Measurements from ENCODE around the gene ZBTB43.
"Not testable (repeated sequence)": the region's sequence is repeated elsewhere in the genome, so short reads cannot be mapped to it uniquely, and the experiment has no call there.

The ZBTB43 gene

DNA sequence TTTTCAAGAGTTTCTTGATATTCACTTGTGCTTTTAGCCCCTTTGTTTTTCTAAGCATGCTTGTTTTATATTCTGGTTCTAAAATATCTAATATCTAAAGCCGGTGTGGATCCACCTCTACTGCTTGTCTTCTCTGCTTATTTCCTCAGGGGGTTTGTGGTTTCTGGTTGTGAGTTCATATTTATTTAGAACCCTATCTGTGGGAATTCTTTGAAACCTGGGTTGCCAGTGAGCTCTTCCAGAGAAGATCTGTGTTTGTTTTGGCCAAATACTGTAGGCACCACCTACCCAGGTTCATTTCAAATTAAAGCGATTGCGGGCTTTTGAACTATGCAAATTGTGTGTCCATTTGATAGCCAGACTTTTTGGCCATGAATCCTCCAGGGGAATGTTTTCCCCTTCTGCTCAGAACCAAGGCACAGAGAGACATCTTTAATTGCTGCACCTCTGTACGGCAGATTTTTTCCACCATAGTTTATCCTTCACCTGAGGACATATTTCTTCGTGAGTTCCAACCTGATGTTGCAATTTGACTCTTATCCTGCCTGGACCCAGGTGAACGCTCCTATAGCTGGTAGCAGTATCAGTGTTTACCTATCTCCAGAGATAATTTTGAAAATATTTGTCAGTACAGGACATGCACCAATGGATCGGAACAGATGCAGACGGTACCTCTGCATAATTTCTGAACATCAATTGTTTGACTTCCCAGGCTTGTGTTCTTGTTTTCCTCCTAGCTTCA is 2.4 kb upstream of the ZBTB43 start:
- H3K36me3 ChIP-seq (ENCODE audit: insufficient read depth, low read length), result no peaks in the 10 kb centered on the region
- no peaks in the 10 kb centered on the region for H3K9me3 ChIP-seq (ENCODE audit: control insufficient read depth, insufficient read depth, low read length)
- H3K4me1 ChIP-seq (ENCODE audit: insufficient read depth, low read length), result peaks cover 7% of the 10 kb centered on the region
- no peak overlapping the region for H3K9ac ChIP-seq (ENCODE audit: low read depth, low read length)

DNA sequence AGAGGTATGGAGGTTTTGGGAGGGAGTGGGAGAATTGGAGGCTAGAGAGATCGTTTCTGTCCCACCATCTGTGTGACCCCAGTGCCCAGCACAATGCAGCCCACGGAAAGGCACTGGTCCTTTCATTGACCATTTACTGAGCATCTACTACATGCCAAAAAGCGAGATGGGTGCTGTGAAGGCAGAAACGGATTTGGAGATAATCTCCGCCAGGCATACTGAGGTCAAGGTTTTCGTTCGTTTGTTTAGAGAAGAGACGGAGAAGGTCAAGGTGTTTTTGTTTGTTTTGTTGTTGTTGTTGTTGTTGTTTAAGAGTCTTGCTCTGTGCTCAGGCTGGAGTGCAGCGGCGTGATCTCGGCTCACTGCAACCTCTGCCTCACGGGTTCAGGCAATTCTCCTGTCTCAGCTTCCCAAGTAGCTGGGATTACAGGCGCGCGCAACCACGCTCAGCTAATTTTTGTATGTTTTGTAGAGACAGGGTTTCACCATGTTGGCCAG is 593 bp upstream of the ZBTB43 start:
- H3K9ac ChIP-seq (ENCODE audit: low read depth, low read length), result peak overlapping the region; percentile 83
- H3K4me1 ChIP-seq (ENCODE audit: insufficient read depth, low read length), result peaks cover 7% of the 10 kb centered on the region
- H3K9me3 ChIP-seq (ENCODE audit: control insufficient read depth, insufficient read depth, low read length), result no peaks in the 10 kb centered on the region
- H3K36me3 ChIP-seq (ENCODE audit: insufficient read depth, low read length), result no peaks in the 10 kb centered on the region

DNA sequence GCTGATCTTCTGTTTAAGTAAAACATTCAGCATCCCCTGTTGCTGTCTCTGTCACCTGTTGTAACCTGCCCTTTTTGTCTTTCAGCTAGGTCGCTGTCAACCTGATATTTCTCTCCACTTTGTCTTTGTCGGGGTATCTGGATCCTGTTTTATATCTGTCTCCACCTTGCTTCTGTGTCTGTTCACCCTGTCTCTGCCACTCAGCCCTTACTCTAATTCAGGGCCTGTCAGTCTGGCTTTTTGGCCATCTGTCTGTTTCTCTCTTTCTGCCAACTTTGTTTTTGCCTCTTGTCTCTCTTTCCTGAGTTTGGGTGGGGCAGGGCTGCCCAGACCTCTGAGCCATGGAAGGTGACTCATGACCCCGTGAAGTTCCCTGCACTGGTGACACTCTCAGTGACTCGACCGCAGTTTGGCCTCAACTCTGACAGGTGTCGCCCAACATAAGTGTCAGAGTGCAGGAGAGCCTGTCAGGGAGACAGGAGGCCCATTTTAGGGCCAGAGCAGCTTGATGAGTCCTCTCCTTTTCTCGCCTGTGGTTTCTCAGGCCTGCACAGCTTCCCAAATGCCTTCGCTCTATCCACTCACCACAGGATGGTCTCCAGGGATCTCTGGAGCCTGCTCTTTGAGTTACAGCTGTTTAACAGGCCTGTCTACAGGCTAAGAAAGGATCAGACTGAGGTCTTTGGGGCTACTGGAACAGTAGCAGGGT is 868 bp downstream of the ZBTB43 start:
- H3K36me3 ChIP-seq (ENCODE audit: insufficient read depth, low read length), result no peaks in the 10 kb centered on the region
- H3K9me3 ChIP-seq (ENCODE audit: control insufficient read depth, insufficient read depth, low read length), result no peaks in the 10 kb centered on the region
- H3K4me1 ChIP-seq (ENCODE audit: insufficient read depth, low read length), result peaks cover 7% of the 10 kb centered on the region
- peak overlapping the region; percentile 83 for H3K9ac ChIP-seq (ENCODE audit: low read depth, low read length)

DNA sequence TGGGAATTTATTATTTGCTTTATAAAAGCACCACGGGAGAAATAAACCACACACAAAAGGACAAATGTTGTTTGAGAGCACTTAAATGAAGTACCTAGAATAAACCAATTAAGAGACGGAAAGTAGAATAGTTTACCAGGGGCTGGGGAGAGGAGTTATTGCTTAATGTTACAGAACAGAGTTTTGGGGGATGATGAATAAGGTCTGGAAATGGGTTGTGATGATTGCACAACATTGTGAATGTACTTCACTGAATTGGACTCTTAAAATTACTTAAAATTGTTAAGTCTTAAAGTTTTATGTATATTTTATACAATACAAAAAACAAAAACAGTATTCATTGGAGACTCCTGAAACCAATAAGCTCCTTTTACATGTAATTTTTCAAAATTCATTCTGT is 1.5 kb downstream of the ZBTB43 start:
- H3K4me1 ChIP-seq (ENCODE audit: insufficient read depth, low read length), result peaks cover 7% of the 10 kb centered on the region
- H3K36me3 ChIP-seq (ENCODE audit: insufficient read depth, low read length), result no peaks in the 10 kb centered on the region
- peak overlapping the region; percentile 83; the same call in 1 of the 2 replicates for H3K9ac ChIP-seq (ENCODE audit: low read depth, low read length)
- no peaks in the 10 kb centered on the region for H3K9me3 ChIP-seq (ENCODE audit: control insufficient read depth, insufficient read depth, low read length)

DNA sequence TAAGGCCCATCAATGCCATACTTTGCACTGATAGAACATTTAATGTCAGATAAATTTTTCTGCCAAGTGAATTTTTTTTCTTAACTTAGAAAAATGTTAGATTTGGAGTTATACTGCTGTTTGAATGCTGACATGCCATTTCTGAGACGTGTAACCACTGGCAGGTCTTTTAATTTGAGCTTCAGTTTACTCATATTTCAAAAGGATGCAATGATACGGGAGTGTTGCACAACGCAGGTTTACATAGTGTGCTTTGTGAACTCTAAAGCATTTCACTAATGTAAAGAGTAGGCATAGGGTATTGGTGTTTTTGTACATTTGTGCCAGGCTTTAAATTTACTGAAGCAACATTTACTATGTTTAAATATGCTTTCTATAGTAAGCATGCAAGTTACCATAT is 4.2 kb downstream of the ZBTB43 start:
- Histone ChIP-seq H3K9ac (ENCODE audit: low read depth, low read length) (no peak overlapping the region), H3K36me3 (ENCODE audit: insufficient read depth, low read length) (no peaks in the 10 kb centered on the region), H3K4me1 (ENCODE audit: insufficient read depth, low read length) (peaks cover 7% of the 10 kb centered on the region), H3K9me3 (ENCODE audit: control insufficient read depth, insufficient read depth, low read length) (no peaks in the 10 kb centered on the region)

DNA sequence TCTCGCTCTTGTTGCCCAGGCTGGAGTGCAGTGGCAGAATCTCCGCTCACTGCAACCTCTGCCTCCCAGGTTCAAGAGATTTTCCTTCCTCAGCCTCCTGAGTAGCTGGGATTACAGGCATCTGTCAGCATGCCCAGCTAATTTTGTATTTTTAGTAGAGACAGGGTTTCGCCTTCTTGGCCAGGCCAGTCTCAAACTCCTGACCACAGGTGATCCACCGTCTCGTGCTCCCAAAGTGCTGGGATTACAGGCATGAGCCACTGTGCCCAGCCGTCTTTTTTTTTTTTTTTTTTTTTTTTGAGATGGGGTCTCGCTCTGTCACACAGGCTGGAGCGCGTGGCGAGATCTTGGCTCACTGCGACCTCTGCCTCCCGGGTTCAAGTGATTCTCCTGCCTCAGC is 5.4 kb downstream of the ZBTB43 start:
- not testable (repeated sequence) for H3K9ac ChIP-seq (ENCODE audit: low read depth, low read length); H3K36me3 ChIP-seq (ENCODE audit: insufficient read depth, low read length); H3K9me3 ChIP-seq (ENCODE audit: control insufficient read depth, insufficient read depth, low read length); H3K4me1 ChIP-seq (ENCODE audit: insufficient read depth, low read length)

DNA sequence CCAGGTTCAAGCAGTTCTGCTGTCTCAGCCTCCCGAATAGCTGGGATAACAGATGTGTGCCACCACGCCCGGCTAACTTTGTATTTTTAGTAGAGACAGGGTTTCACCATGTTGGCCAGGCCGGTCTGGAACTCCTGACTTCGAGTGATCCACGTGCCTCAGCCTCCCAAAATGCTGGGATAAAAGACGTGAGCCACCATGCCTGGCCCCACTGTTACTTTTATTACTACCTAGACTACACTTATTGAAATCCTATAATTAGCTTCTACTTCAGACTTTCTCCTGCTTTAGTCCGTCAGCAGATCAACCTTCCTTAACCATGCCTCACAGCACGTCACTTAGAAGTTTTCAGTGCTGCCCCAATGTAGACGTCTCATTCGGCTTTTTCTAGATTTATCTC is 8.2 kb downstream of the ZBTB43 start:
- no peak overlapping the region for H3K9ac ChIP-seq (ENCODE audit: low read depth, low read length)
- H3K36me3 ChIP-seq (ENCODE audit: insufficient read depth, low read length), result no peaks in the 10 kb centered on the region; the same call in 1 of the 2 replicates
- no peaks in the 10 kb centered on the region for H3K4me1 ChIP-seq (ENCODE audit: insufficient read depth, low read length)
- peaks cover 4% of the 10 kb centered on the region; the same call in 1 of the 2 replicates for H3K9me3 ChIP-seq (ENCODE audit: control insufficient read depth, insufficient read depth, low read length)

DNA sequence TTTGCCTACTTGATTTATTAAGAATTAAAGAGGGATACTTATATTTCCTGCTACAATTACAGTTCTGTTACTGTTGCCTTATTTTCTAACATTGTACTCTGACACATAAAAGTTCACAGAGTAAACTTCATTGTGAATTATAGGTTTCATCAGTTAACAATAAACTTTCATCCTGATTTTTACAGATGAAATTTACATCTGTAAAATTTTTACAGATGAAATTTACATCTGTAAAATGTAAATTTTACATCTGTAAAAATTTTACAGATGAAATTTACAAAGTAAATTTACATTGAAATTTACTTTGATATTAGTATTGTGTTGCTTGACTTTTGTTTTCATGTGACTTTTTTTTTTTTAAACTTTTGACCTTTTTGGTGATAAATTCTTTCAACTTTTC is 9.3 kb downstream of the ZBTB43 start:
- Histone ChIP-seq H3K36me3 (ENCODE audit: insufficient read depth, low read length) (no peaks in the 10 kb centered on the region; the same call in 1 of the 2 replicates), H3K9ac (ENCODE audit: low read depth, low read length) (no peak overlapping the region), H3K4me1 (ENCODE audit: insufficient read depth, low read length) (no peaks in the 10 kb centered on the region), H3K9me3 (ENCODE audit: control insufficient read depth, insufficient read depth, low read length) (peaks cover 8% of the 10 kb centered on the region)

DNA sequence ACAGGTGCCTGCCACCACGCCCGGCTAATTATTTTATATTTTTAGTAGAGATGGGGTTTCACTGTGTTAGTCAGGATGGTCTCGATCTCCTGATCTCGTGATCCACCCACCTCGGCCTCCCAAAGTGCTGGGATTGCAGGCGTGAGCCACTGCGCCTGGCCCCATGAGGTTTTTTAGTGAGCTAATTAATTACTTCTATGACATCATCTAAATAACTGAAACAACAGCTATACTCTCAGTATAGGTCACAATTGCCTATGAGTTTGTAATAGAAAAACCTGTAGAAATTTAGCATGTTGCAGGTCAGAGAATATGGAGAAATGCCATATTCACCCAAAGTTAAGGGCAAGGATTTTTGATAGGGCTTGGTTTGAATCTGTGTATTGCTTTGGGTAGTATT is 12.8 kb downstream of the ZBTB43 start:
- H3K9ac ChIP-seq (ENCODE audit: low read depth, low read length); H3K36me3 ChIP-seq (ENCODE audit: insufficient read depth, low read length): not testable (repeated sequence)
- H3K9me3 ChIP-seq (ENCODE audit: control insufficient read depth, insufficient read depth, low read length), result peaks cover 10% of the 10 kb centered on the region

DNA sequence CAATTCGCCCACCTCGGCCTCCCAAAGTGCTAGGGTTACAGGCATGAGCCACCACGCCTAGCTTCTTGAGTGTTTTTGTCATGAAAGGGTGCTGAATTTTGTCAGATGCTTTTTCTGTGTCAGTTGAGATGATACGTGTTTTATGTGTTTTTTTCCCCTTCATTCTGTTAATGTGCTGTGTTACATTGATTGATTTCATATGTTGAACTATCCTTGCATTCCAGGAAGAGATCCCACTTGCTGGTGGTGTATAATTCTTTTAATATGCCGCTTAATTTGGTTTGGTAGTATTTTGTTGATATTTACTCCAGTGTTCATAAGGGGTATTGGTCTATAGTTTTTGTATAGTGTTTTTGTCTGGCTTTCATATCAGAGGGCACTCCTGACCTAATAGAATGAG is 13.6 kb downstream of the ZBTB43 start:
- Histone ChIP-seq H3K9ac (ENCODE audit: low read depth, low read length) (no peak overlapping the region), H3K36me3 (ENCODE audit: insufficient read depth, low read length) (no peaks in the 10 kb centered on the region; the same call in 1 of the 2 replicates), H3K9me3 (ENCODE audit: control insufficient read depth, insufficient read depth, low read length) (peaks cover 10% of the 10 kb centered on the region), H3K4me1 (ENCODE audit: insufficient read depth, low read length) (no peaks in the 10 kb centered on the region)

More for the DNA sequence above, 12.8 kb downstream of the ZBTB43 start:
- H3K4me1 ChIP-seq (ENCODE audit: insufficient read depth, low read length), result not testable (repeated sequence)

DNA sequence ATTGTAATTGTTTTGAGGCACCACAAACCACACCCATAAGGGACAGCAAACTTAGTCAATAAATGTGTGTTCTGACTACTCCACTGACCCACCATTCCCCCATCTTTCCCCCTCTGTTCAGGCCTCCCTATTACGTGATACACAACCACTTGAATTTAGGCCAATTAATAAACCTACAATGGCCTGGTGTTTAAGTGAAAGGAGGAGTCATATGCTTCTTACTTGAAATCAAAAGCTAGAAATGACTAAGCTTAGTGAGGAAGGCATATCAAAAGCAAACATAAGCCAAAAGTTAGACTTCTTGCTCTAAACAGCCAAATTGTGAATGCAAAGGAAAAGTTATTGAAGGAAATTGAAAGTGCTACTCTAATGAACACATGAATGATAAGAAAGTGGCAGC is 14.6 kb downstream of the ZBTB43 start:
- peaks cover 10% of the 10 kb centered on the region for H3K9me3 ChIP-seq (ENCODE audit: control insufficient read depth, insufficient read depth, low read length)
- no peaks in the 10 kb centered on the region for H3K4me1 ChIP-seq (ENCODE audit: insufficient read depth, low read length)
- H3K36me3 ChIP-seq (ENCODE audit: insufficient read depth, low read length), result no peaks in the 10 kb centered on the region; the same call in 1 of the 2 replicates
- H3K9ac ChIP-seq (ENCODE audit: low read depth, low read length), result no peak overlapping the region

DNA sequence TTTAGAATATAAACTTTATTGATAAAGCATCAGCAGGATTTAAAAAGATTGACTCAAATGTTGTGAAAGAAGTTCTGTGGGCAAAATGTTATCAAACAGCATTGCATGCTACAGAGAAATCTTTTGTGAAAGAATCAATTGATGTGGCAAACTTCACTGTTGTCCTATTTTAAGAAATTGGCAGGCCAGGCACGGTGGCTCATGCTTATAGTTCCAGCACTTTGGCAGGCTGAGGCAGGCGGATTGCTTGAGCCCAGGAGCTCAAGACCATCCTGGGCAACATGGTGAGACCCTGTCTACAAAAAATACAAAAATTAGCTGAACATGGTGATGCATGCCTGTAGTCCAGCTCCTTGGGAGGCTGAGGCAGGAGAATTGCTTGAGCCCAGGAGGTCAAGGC is 17.4 kb downstream of the ZBTB43 start:
- Histone ChIP-seq H3K4me1 (ENCODE audit: insufficient read depth, low read length) (no peaks in the 10 kb centered on the region), H3K9me3 (ENCODE audit: control insufficient read depth, insufficient read depth, low read length) (peaks cover 10% of the 10 kb centered on the region), H3K9ac (ENCODE audit: low read depth, low read length) (no peak overlapping the region), H3K36me3 (ENCODE audit: insufficient read depth, low read length) (no peaks in the 10 kb centered on the region; the same call in 1 of the 2 replicates)

DNA sequence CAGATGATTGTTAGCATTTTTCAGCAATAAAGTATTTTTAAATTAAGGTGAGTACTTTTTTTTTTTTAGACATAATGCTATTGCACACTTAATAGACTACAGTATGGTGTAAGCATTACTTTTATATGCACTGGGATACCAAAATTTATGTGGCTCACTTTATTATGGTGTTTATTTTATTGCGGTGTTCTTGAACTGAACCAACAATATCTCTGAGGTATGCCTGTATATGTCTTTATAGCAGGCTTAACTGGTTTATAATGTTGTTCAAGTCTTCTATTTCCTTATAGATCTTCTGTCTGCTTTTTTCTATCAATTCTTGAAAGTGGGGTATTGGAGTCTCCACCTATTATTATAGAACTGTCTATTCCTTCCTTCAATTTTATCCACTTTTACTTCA is 18.0 kb downstream of the ZBTB43 start:
- Histone ChIP-seq H3K4me1 (ENCODE audit: insufficient read depth, low read length) (no peaks in the 10 kb centered on the region), H3K9me3 (ENCODE audit: control insufficient read depth, insufficient read depth, low read length) (peaks cover 7% of the 10 kb centered on the region), H3K36me3 (ENCODE audit: insufficient read depth, low read length) (no peaks in the 10 kb centered on the region; the same call in 1 of the 2 replicates), H3K9ac (ENCODE audit: low read depth, low read length) (no peak overlapping the region)

DNA sequence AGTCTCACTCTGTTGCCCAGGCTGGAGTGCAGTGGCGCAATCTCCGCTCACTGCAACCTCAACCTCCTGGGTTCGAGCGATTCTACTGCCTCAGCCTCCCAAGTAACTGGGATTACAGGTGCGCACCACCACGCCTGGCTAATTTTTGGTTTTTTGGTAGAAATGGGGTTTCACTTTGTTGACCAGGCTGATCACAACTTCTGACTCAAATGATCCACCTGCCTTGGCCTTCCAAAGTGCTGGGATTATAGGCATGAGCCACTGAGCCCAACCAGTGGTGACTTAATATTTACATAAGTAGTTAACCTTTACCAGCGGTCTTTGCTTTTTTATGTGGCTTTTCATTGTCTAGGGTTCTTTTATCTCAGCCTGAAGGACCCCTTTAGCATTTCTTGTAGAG is 19.2 kb downstream of the ZBTB43 start:
- not testable (repeated sequence) for H3K4me1 ChIP-seq (ENCODE audit: insufficient read depth, low read length); H3K9ac ChIP-seq (ENCODE audit: low read depth, low read length); H3K36me3 ChIP-seq (ENCODE audit: insufficient read depth, low read length); H3K9me3 ChIP-seq (ENCODE audit: control insufficient read depth, insufficient read depth, low read length)

DNA sequence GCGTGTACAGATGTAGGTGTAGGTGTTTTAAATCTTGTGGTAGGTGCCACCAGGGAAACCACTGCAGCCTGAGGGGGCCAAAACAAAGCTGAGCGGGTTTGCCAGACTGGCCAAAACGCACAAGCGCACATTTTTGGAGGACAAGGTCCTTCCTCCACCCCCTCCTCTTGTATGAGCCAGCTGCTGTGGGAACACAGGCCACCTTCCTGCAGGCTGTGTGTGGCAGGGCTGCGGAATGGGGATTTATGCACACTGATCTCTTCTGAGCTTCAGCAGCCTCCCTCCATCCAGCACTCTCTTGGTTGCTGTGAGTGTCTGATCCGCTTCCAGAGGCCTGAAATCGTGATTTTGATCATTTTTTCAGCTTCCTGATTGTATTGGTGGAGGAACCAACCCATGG is 22.4 kb downstream of the ZBTB43 start:
- H3K4me1 ChIP-seq (ENCODE audit: insufficient read depth, low read length), result no peaks in the 10 kb centered on the region
- H3K9ac ChIP-seq (ENCODE audit: low read depth, low read length), result no peak overlapping the region
- no peaks in the 10 kb centered on the region; the same call in 1 of the 2 replicates for H3K36me3 ChIP-seq (ENCODE audit: insufficient read depth, low read length)
- no peaks in the 10 kb centered on the region for H3K9me3 ChIP-seq (ENCODE audit: control insufficient read depth, insufficient read depth, low read length)
